ENCODE measurements around the gene MOCS3. TPM values are rescaled to one million over a fixed set of nuclear protein-coding genes. Genes with fewer than 3 reads are reported as not detected.

The MOCS3 gene
- total and polyA plus RNA-seq, 2 donors (not counting 1 experiment from before 2014, with no cell fraction given), result 0.91 to 7.6 TPM

DNA sequence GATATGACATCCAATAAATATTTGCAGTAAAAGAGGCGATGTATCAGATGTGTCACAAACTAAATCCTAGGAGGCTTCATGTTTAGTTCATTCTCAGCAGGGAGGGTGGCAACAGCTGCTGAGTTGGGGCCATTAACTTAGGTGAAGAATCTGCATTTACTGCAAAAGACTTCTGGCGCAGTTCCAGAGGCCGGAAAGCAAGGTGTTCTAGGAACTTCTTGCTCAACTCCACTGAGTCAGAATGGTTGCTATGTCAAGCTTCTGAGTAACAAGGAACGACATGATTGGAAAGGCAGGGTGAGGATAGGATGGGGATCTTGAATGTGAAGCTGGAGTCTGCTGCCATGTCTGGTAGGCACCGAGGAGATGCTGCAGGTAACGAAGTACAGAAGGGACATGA, 39.1 kb upstream of the MOCS3 start:
- no peaks in the 10 kb centered on the region for H3K9me3 Mint-ChIP-seq (ENCODE audit: insufficient read depth)
- no peak overlapping the region for H3K4me3 Mint-ChIP-seq
- Histone ChIP-seq H3K4me2 (replicated peaks; ENCODE audit: low read depth, low read length, poor library complexity, severe bottlenecking) (no peak overlapping the region), H3K9ac (ENCODE audit: low read length) (no peak overlapping the region), H3K27me3 (replicated peaks in 1 of 4; ENCODE audit: control extremely low read depth in 1 of 4, control insufficient read depth in 3 of 4, insufficient read depth in 4 of 4, low read length in 3 of 4) (no peaks in the 10 kb centered on the region), H3K4me3 (ENCODE audit: control extremely low read depth in 1 of 5, extremely low read depth in 1 of 5, insufficient read depth in 1 of 5, low read depth in 2 of 5, low read length in 4 of 5) (no peak overlapping the region), H3K36me3 (replicated peaks in 1 of 2; ENCODE audit: control extremely low read depth in 1 of 2, control insufficient read depth in 1 of 2, extremely low read depth in 1 of 2, insufficient read depth in 2 of 2, low read length in 1 of 2) (peaks cover 2 to 21% of the 10 kb centered on the region in 2 experiments), H2AFZ (ENCODE audit: insufficient read depth, low read depth, low read length, poor library complexity, severe bottlenecking) (no peak overlapping the region), H3K27ac (ENCODE audit: low read length in 2 of 2) (peak overlapping the region in 1 of 2 donors; percentile 57), H3K4me1 (ENCODE audit: control insufficient read depth in 2 of 2, insufficient read depth in 2 of 2, low read length in 2 of 2) (peaks cover 51 to 58% of the 10 kb centered on the region in 2 donors), H3K9me3 (ENCODE audit: control extremely low read depth in 1 of 3, control insufficient read depth in 2 of 3, insufficient read depth in 1 of 3, low read length in 2 of 3) (no peaks in the 10 kb centered on the region), H4K20me1 (ENCODE audit: control insufficient read depth, insufficient read depth, low read length, poor library complexity, severe bottlenecking) (peaks cover 45% of the 10 kb centered on the region), H3K79me2 (ENCODE audit: control insufficient read depth, insufficient read depth, low read length) (peaks cover 100% of the 10 kb centered on the region)
- CTCF ChIA-PET, result interaction anchor here (0.6 to 16.7 kb wide), 4 partner anchors 10 to 124 kb away, joined by 3 to 390 read pairs (median 10); partner anchors contain the start of gene BCAS4
- H3K27ac Mint-ChIP-seq, result peak overlapping the region; percentile 72
- no peak for DNase-seq
- 83% methylated on average over 5 of the region's 6 CpGs for WGBS (ENCODE audit: insufficient coverage)
- H3K27me3 Mint-ChIP-seq, result no peaks in the 10 kb centered on the region
- ATAC-seq (ENCODE audit: low read depth), result no peak
- intact Hi-C loops (cut with micrococcal nuclease), result no loop called here
- POLR2A ChIA-PET, result no interaction called here
- peaks cover 84% of the 10 kb centered on the region for H3K4me1 Mint-ChIP-seq
- TF ChIP-seq, protein P1, sequence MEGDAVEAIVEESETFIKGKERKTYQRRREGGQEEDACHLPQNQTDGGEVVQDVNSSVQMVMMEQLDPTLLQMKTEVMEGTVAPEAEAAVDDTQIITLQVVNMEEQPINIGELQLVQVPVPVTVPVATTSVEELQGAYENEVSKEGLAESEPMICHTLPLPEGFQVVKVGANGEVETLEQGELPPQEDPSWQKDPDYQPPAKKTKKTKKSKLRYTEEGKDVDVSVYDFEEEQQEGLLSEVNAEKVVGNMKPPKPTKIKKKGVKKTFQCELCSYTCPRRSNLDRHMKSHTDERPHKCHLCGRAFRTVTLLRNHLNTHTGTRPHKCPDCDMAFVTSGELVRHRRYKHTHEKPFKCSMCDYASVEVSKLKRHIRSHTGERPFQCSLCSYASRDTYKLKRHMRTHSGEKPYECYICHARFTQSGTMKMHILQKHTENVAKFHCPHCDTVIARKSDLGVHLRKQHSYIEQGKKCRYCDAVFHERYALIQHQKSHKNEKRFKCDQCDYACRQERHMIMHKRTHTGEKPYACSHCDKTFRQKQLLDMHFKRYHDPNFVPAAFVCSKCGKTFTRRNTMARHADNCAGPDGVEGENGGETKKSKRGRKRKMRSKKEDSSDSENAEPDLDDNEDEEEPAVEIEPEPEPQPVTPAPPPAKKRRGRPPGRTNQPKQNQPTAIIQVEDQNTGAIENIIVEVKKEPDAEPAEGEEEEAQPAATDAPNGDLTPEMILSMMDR (IDR thresholded peaks at IDR 0.05), result no peak
- TF ChIP-seq EZH2 (IDR thresholded peaks at IDR 0.05; ENCODE audit: borderline replicate concordance, insufficient read depth, low read depth, low read length, poor library complexity, severe bottlenecking), result no peak

GRCh38 chr20:50920997-50921396, 37.6 kb upstream of the MOCS3 start:
- Histone ChIP-seq H4K20me1 (ENCODE audit: control insufficient read depth, insufficient read depth, low read length, poor library complexity, severe bottlenecking) (peaks cover 57% of the 10 kb centered on the region), H2AFZ (ENCODE audit: insufficient read depth, low read depth, low read length, poor library complexity, severe bottlenecking) (no peak overlapping the region), H3K4me1 (ENCODE audit: control insufficient read depth in 2 of 2, insufficient read depth in 2 of 2, low read length in 2 of 2) (peaks cover 48 to 53% of the 10 kb centered on the region in 2 donors), H3K27ac (ENCODE audit: low read length in 2 of 2) (peak overlapping the region in 1 of 2 donors; percentile 58), H3K4me2 (replicated peaks; ENCODE audit: low read depth, low read length, poor library complexity, severe bottlenecking) (no peak overlapping the region), H3K4me3 (ENCODE audit: control extremely low read depth in 1 of 5, extremely low read depth in 1 of 5, insufficient read depth in 1 of 5, low read depth in 2 of 5, low read length in 4 of 5) (no peak overlapping the region), H3K36me3 (replicated peaks in 1 of 2; ENCODE audit: control extremely low read depth in 1 of 2, control insufficient read depth in 1 of 2, extremely low read depth in 1 of 2, insufficient read depth in 2 of 2, low read length in 1 of 2) (peaks cover 2 to 29% of the 10 kb centered on the region in 2 experiments), H3K79me2 (ENCODE audit: control insufficient read depth, insufficient read depth, low read length) (peaks cover 100% of the 10 kb centered on the region), H3K9me3 (ENCODE audit: control extremely low read depth in 1 of 3, control insufficient read depth in 2 of 3, insufficient read depth in 1 of 3, low read length in 2 of 3) (no peaks in the 10 kb centered on the region), H3K9ac (ENCODE audit: low read length) (no peak overlapping the region), H3K27me3 (replicated peaks in 1 of 4; ENCODE audit: control extremely low read depth in 1 of 4, control insufficient read depth in 3 of 4, insufficient read depth in 4 of 4, low read length in 3 of 4) (no peaks in the 10 kb centered on the region)
- Mint-ChIP-seq H3K27ac (peak overlapping the region; percentile 69), H3K4me1 (peaks cover 84% of the 10 kb centered on the region), H3K9me3 (ENCODE audit: insufficient read depth) (no peaks in the 10 kb centered on the region), H3K27me3 (no peaks in the 10 kb centered on the region), H3K4me3 (no peak overlapping the region)
- no peak for TF ChIP-seq EZH2 (IDR thresholded peaks at IDR 0.05; ENCODE audit: borderline replicate concordance, insufficient read depth, low read depth, low read length, poor library complexity, severe bottlenecking)
- TF ChIP-seq, protein P1 (IDR thresholded peaks at IDR 0.05), result no peak
- POLR2A ChIA-PET, result interaction anchor here (0.7 kb wide), 1 partner anchor 12 kb away, joined by 6 read pairs; no protein-coding TSS in a partner anchor
- ATAC-seq (ENCODE audit: low read depth) (peak; percentile 38), DNase-seq (peak; percentile 40)
- CTCF ChIA-PET, result interaction anchor here (1.4 to 16.7 kb wide), 4 partner anchors 8 to 126 kb away, joined by 4 to 390 read pairs (median 10); partner anchors contain the start of genes ADNP and BCAS4
- intact Hi-C loops (cut with micrococcal nuclease), result no loop called here

All from B cell (primary cell).